Activated CD4-positive, alpha-beta T cell treated with anti-CD3 and anti-CD28 coated beads, Interleukin-10, Interleukin-2, amounts not matched to agents 100 ng/mL and 50 ng/mL, durations not matched to agents 16 hours and 8 hours (primary cell): ENCODE measurements around the gene CLCNKB.
"Not testable (repeated sequence)": the region's sequence is repeated elsewhere in the genome, so short reads cannot be mapped to it uniquely, and the experiment has no call there.

Experiments
- DNase-seq: peaks from one replicate; pipeline ENCODE4 v3.0.0-alpha.2; 2020

CLCNKB gene

GRCh38 chr1:16015960-16016901 lies 27.4 kb upstream of the CLCNKB start:
- no peak for DNase-seq

GRCh38 chr1:16017076-16017460 lies 26.5 kb upstream of the CLCNKB start:
- no peak for DNase-seq

- DNase-seq = no peak
Measured at GRCh38 chr1:16017461-16018303, 25.9 kb upstream of the CLCNKB start, which contains the start of gene HSPB7. Gene HSPB7 (minus strand): TSS chr1:16018043. CDS start chr1:16017963, 80 bp downstream.

GRCh38 chr1:16018308-16018707 lies 25.3 kb upstream of the CLCNKB start:
- no peak for DNase-seq

GRCh38 chr1:16018749-16019643 lies 24.6 kb upstream of the CLCNKB start:
- DNase-seq = no peak

- no peak for DNase-seq
Measured at GRCh38 chr1:16019644-16020277, 23.8 kb upstream of the CLCNKB start.

GRCh38 chr1:16020325-16020724 lies 23.3 kb upstream of the CLCNKB start:
- DNase-seq = no peak

- not testable (repeated sequence) for DNase-seq
Measured at GRCh38 chr1:16020878-16021277, 22.7 kb upstream of the CLCNKB start.

- DNase-seq = no peak
Measured at GRCh38 chr1:16021681-16022080, 21.9 kb upstream of the CLCNKB start, which contains the start of gene CLCNKA. Gene CLCNKA (plus strand): TSS chr1:16022036. CDS start chr1:16022620, 584 bp downstream.

GRCh38 chr1:16022393-16022792 lies 21.2 kb upstream of the CLCNKB start:
- DNase-seq = no peak

- DNase-seq = no peak
Measured at GRCh38 chr1:16023050-16023653, 20.4 kb upstream of the CLCNKB start.

GRCh38 chr1:16026302-16026701 lies 17.3 kb upstream of the CLCNKB start:
- DNase-seq = not testable (repeated sequence)

GRCh38 chr1:16026723-16027484 lies 16.7 kb upstream of the CLCNKB start:
- no peak for DNase-seq

- no peak for DNase-seq
Measured at GRCh38 chr1:16028237-16029002, 15.2 kb upstream of the CLCNKB start.

- DNase-seq = not testable (repeated sequence)
Measured at GRCh38 chr1:16029003-16029268, 14.6 kb upstream of the CLCNKB start.

- DNase-seq = no peak
Measured at GRCh38 chr1:16029288-16029687, 14.3 kb upstream of the CLCNKB start.

- no peak for DNase-seq
Measured at GRCh38 chr1:16031551-16031950, 12.0 kb upstream of the CLCNKB start.

- DNase-seq = peak; percentile 76
Measured at GRCh38 chr1:16032388-16033102, 11.0 kb upstream of the CLCNKB start.

GRCh38 chr1:16033103-16033632 lies 10.4 kb upstream of the CLCNKB start:
- DNase-seq = not testable (repeated sequence)
